Activated CD4-positive, alpha-beta memory T cell treated with anti-CD3 and anti-CD28 coated beads for 36 hours (primary cell): ENCODE measurements around the gene CFAP92. TPM values are rescaled to one million over a fixed set of nuclear protein-coding genes. Genes with fewer than 3 reads are reported as not detected.
"Not testable (repeated sequence)": the region's sequence is repeated elsewhere in the genome, so short reads cannot be mapped to it uniquely, and the experiment has no call there.

Source experiments
- CTCF ChIA-PET: fragments of 350-600 bp; sonication (Branson Sonifier 250); formaldehyde crosslinking; loops from one replicate; lab custom pipeline; 2021; ENCODE audit warnings: antibody characterized with exemption, inconsistent platforms; lab: Charles Lee
- POLR2A ChIA-PET: fragments of 350-600 bp; sonication (Branson Sonifier 250); formaldehyde crosslinking; loops from one replicate; lab custom pipeline; 2021; ENCODE audit warnings: antibody characterized with exemption; lab: Charles Lee
- DNase-seq: peaks from one replicate; pipeline ENCODE4 v3.0.0-alpha.2; 2020
- H3K27ac Mint-ChIP-seq: one replicate; pipeline ENCODE4 v1.8.0; 2021; ENCODE audit warnings: mixed read lengths
- H3K27me3 Mint-ChIP-seq: one replicate; pipeline ENCODE4 v1.8.0; 2021; ENCODE audit warnings: mixed read lengths
- H3K36me3 Mint-ChIP-seq: one replicate; pipeline ENCODE4 v1.8.0; 2021; ENCODE audit warnings: mixed read lengths
- H3K4me1 Mint-ChIP-seq: one replicate; pipeline ENCODE4 v1.8.0; 2021; ENCODE audit warnings: low read depth, mixed read lengths
- H3K4me3 Mint-ChIP-seq: one replicate; pipeline ENCODE4 v1.8.0; 2021; ENCODE audit warnings: mild to moderate bottlenecking, mixed read lengths
- H3K9me3 Mint-ChIP-seq: one replicate; pipeline ENCODE4 v1.8.0; 2021; ENCODE audit warnings: mixed read lengths
- intact Hi-C: fragments of 100-400 bp; cut with micrococcal nuclease; formaldehyde crosslinking; loops from one replicate; pipeline ENCODE4 v1.15.1; 2023
- total RNA-seq, 2 experiments: library from RNA; stranded (reverse); gene quantifications; one replicate each; pipeline ENCODE4 v1.2.3, GENCODE V29; 2021

CFAP92 gene
- total RNA-seq, 2 experiments from 2014 or later, result 0.24 TPM; not detected in 1

DNA sequence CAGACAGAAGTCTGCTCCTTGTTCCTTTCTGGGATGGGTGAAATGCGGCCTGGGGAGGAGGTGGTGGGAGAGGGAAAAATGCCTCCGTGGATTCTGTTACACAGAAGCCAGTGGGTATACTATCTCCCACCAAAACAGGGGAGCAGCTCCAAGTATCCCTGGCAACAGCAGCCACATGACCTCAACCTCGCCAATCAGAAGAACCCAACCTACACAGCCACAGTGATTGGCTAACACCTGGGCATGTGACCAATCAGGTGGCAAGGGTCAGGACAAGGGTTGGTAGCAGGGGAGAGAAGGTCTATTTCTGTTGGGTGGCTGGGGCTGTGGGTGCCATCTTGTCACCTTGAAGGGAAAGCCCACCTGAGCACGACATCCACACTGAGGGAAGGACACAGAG, 123.5 kb downstream of the CFAP92 start:
- Mint-ChIP-seq H3K27ac (no peak overlapping the region), H3K27me3 (no peaks in the 10 kb centered on the region), H3K4me3 (no peak overlapping the region), H3K9me3 (no peaks in the 10 kb centered on the region), H3K36me3 (no peaks in the 10 kb centered on the region), H3K4me1 (peaks cover under 1% of the 10 kb centered on the region)
- ChIA-PET POLR2A (no interaction called here), CTCF (interaction anchor here (0.6 to 1.9 kb wide), 3 partner anchors 8 to 253 kb away, joined by 3 to 9 read pairs (median 3); no protein-coding TSS in a partner anchor)
- DNase-seq, result no peak
- intact Hi-C loops, result no loop called here

DNA sequence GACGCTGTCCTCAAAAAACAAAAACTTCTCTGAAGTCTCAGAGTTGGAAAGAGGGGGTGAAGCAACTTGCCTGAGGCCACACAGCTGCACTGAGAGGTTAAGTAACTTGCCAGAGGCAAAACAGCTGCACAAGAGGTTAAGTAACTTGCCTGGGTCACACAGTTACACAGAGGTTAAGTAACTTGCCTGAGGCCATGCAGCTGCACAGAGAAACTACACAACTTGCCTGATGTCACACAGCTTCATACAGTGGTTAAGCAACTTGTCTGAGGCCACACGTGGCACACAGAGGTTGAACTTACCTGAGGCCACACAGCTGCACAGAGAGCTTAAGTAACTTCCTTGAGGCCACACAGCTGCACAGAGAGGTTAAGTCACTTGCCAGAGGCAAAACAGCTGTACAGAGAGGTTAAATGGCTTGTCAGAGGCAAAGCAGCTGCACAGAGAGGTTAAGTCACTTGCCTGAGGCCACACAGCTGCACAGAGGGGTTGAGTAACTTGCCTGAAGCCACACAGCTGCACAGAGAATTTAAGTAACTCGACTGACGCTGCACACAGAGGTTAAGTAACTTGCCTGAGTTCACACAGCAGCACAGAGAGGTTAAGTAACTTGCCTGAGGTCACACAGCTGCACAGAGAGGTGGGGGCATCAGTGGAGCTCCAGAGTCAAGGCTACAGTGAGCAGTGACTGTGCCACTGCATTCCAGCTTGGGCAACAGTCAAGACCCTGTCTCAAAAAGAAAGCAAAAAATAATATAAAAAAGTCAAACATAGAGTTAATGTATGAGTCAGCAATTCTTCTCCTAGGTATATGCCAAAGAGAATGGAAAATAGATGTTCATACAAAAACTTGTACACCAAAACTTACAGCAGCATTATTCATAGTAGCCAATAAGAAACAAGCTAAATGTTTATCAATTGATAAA, 126.4 kb downstream of the CFAP92 start:
- ChIA-PET POLR2A (interaction anchor here (1.8 kb wide), 1 partner anchor 12 kb away, joined by 4 read pairs; the partner anchor contains the start of gene ACAD9), CTCF (interaction anchor here (0.6 to 2.3 kb wide), 4 partner anchors 8 to 72 kb away, joined by 3 to 8 read pairs (median 3); no protein-coding TSS in a partner anchor)
- H3K36me3 Mint-ChIP-seq, result no peaks in the 10 kb centered on the region
- no peak overlapping the region for H3K4me3 Mint-ChIP-seq
- peak; percentile 19 for DNase-seq
- intact Hi-C loops, result no loop called here
- no peaks in the 10 kb centered on the region for H3K9me3 Mint-ChIP-seq
- no peak overlapping the region for H3K27ac Mint-ChIP-seq
- no peaks in the 10 kb centered on the region for H3K4me1 Mint-ChIP-seq
- no peaks in the 10 kb centered on the region for H3K27me3 Mint-ChIP-seq

DNA sequence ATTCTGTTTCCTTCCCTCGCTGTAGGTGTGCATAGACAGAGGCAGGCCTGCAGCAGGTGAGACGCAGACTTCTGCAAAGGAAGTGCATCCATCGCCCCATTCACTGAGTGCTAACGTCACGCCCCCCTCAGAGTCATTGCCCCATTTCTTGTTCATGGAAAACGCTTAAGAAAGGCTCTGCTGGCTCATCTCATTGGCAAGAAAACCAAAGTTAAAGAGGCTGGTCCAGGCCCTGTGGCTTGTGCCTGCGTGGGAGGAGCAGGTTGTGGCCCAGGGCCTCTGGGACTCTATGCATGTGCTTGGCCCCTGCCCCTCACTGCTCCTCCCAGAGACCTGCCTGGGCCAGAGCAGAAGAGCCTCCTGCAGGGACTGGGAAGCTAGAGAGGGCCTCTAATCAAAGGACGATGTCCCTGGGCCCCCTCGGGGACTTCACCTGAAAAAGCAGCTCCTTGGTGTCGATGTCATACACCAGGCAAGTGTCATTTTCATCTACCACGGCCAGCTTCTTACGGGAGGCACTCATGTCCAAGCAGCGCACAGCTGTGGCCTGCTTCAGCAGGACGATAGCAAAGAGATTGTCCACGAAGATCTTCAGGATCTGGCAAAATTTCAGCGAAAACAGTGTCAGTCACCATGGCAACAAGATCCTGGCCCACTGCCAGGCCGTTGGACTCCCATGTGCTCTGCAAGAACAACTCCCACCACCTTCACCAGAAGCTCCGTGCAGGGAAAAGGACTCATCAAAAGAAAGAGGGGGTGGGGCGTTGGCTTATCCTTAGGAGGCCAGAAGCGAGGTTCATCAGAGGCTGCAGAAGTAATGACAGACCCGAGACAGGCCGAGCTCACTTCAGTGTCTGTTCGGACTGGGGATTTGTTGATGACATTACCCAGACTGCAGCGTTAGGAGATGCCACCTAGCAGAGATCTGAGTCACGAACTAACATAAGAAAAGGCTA, 128.7 kb downstream of the CFAP92 start:
- CTCF ChIA-PET, result interaction anchor here (0.9 kb wide), 1 partner anchor 13 kb away, joined by 3 read pairs; no protein-coding TSS in a partner anchor
- intact Hi-C loops, POLR2A ChIA-PET, H3K27ac Mint-ChIP-seq, H3K4me1 Mint-ChIP-seq, DNase-seq, H3K36me3 Mint-ChIP-seq, H3K27me3 Mint-ChIP-seq, H3K4me3 Mint-ChIP-seq: not testable (repeated sequence)
- peaks cover 12% of the 10 kb centered on the region for H3K9me3 Mint-ChIP-seq

DNA sequence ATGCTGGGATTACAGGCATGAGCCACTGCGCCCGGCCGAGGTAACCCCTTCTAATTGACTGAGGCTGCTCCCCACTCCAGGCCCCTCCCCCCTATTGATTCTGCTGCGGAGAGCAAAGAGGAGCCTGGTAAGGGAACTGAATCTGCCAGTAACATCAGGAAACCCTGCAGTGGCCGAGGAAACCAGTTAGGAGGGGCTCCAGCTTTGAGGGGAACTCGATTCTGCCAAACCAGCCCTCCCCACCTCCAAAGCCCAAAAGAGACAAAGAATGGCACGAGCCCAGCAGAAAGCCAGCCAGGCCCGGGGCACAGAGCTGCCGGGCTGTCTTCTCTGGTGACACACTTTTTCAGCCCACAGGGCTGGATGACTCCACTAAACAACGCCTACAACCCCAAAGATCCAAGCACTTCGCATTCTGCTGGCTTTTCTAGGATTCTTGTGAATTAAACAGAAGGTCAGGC, 129.5 kb downstream of the CFAP92 start:
- Mint-ChIP-seq H3K4me3 (no peak overlapping the region), H3K27me3 (no peaks in the 10 kb centered on the region), H3K27ac (no peak overlapping the region), H3K4me1 (no peaks in the 10 kb centered on the region), H3K36me3 (peaks cover 9% of the 10 kb centered on the region), H3K9me3 (peaks cover 20% of the 10 kb centered on the region)
- intact Hi-C loops, result no loop called here
- no peak for DNase-seq
- CTCF ChIA-PET, result interaction anchor here (1.4 kb wide), 1 partner anchor 12 kb away, joined by 4 read pairs; no protein-coding TSS in a partner anchor
- POLR2A ChIA-PET, result no interaction called here

DNA sequence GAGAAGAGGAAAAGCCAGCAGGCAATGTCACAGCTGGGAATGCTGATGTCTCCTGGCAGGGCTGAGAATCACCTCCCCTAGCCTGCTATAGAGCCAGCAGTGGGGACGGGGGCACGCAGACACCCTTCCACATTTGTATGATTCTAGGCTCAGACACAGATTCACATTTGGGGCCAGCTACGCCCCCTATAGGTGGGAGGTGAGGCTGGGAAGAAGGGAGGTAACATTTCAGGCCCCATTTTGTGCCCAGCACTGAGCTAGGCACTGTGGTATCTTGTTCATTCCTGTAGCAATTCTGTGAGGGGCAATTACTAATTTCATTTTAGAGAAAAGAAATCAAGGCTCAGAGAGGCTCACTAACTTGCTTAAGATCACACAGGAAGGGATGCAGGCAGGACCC, 130.3 kb downstream of the CFAP92 start:
- H3K4me3 Mint-ChIP-seq, result no peak overlapping the region
- ChIA-PET CTCF (interaction anchor here (0.9 to 1.4 kb wide), 5 partner anchors 13 to 183 kb away, joined by 3 to 6 read pairs (median 5); no protein-coding TSS in a partner anchor), POLR2A (no interaction called here)
- H3K27ac Mint-ChIP-seq, result no peak overlapping the region
- H3K36me3 Mint-ChIP-seq, result peaks cover 10% of the 10 kb centered on the region
- H3K27me3 Mint-ChIP-seq, result no peaks in the 10 kb centered on the region
- peaks cover 28% of the 10 kb centered on the region for H3K9me3 Mint-ChIP-seq
- intact Hi-C loops, result no loop called here
- peak; percentile 40 for DNase-seq
- no peaks in the 10 kb centered on the region for H3K4me1 Mint-ChIP-seq

DNA sequence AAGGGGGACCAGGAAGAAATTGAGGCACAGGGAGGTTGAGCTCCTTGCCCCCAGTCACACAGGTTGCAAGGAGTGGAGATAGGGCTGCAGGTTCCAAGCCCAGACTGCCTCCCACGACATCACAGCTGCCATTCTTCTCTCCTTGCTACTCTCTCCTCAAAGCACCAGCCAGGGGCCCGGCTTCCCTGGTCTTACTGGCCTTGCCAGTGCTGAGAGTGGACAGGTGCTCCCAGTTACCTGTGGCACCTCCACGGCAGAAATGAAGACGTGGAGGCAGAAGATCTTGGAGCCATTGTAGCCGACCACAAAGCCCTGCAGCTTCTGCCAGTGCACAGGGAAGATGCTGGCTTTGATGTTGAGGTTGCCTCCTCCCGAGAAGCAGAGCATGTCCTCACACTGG, 132.4 kb downstream of the CFAP92 start:
- intact Hi-C loops, result no loop called here
- Mint-ChIP-seq H3K9me3 (peaks cover 37% of the 10 kb centered on the region), H3K27ac (no peak overlapping the region), H3K36me3 (peaks cover 10% of the 10 kb centered on the region), H3K4me1 (no peaks in the 10 kb centered on the region), H3K4me3 (no peak overlapping the region), H3K27me3 (no peaks in the 10 kb centered on the region)
- DNase-seq, result no peak
- ChIA-PET POLR2A (no interaction called here), CTCF (no interaction called here)

Other genes starting within 250 kb of the CFAP92 start
- 10 to 100 TPM; 45.3 to 45.5 TPM for gene ACAD9, start 114.5 kb downstream of the CFAP92 start, total RNA-seq
- gene EFCC1, start 7.2 kb upstream of the CFAP92 start, total RNA-seq, result under 1 TPM; 0.12 to 0.24 TPM
- not detected for gene GP9, start 66.7 kb upstream of the CFAP92 start, total RNA-seq
- 10 to 100 TPM; 45.7 to 49.7 TPM for gene RAB43, start 127.7 kb upstream of the CFAP92 start, total RNA-seq
- 10 to 100 TPM; 60.7 to 61.7 TPM for gene ISY1, start 167.0 kb upstream of the CFAP92 start, total RNA-seq
- 100 to 1,000 TPM; 342 to 348 TPM for gene CNBP, start 189.8 kb upstream of the CFAP92 start, total RNA-seq